HG03103 (cell line): Measurements from ENCODE around the gene PNPLA2.

Experiments
- ATAC-seq: cut with Tn5 transposase; IDR thresholded peaks from one replicate; pipeline ENCODE4 v1.9.1; 2021; ENCODE audit warnings: low read depth; ENCODE audit not compliant: unreplicated experiment

PNPLA2 gene

DNA sequence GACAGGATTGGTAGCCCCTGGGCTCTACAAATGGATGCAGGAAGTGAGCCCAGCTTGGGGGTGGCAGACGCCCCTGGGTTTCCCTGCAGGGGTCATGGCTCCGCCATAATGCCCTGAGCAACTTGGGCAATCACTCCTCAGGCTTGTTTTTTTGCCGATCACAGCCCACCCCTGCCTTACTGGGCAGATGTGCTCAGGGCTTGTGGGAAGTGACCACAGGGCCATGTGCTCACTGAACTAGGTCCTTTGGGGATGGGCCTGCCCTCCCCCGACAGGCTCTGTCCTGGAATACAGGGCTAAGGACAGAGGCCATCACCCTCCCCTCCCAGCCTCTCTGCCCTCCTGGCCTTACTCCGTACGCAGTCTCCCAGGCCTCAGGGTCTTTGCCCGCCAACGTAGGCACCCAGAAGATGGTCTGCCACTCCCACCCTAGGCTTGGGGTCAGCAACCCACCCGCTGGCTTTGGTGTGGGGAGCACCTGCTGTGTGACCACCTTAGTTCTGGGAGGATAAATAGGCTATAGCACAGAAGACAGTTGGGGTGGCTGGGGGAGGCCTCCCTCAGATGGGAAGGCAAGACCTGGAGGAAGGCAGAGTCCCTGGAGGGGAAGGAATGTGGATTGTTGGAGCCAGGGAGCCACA lies 5.1 kb upstream of the PNPLA2 start:
- no peak for ATAC-seq

DNA sequence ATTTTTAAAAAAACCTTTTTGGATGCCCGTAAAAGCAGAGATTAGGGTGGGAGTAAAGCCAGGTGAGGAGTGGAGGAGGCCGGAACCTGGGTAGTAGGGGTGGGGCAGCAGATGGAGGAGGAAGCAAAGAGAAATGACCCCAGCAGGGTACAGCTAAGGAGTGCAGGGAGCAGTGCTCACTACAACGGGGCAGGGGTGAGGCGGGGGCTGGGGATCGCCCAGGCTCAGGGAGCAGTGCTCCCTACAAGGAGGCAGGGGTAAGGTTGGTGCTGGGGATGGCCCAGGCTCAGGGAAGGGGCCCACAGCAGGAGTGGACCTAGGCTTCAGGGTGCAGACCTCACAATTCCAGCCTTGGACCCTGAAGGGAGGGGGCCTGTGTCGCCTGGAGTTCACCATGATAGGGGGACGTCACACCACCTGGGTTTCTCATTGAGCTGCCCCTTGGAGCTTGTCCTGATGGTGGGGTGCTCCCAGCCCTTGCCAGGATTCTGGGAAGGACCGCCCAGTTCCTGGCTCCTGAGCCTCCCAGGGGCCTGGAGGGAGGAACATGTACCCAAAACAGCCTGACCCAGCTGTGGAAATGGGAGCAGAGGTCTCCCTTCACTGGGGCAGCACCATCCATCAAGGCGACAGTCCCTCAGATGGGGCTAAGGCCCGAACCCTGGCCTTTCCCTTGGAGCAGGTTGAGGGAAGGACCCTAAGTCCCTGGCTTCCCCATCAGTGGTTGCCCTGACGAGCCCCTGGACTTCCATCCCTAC lies 2.9 kb upstream of the PNPLA2 start:
- no peak for ATAC-seq

DNA sequence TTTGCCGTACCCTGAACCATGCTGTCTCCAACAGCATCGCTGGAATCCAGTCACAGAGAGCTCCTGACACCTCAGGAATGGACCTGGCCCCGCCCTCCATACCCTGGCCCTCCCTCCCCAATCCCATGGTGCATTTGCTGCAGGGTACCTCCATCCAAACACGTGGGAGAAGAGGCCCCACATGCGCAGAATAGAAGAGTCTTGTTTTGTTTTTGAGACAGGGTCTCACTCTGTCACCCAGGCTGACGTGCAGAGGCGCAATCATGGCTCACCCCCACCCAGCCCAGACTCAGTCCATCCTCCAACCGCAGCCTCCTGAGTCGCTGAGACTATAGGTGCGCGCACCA lies 2.3 kb upstream of the PNPLA2 start:
- no peak for ATAC-seq

DNA sequence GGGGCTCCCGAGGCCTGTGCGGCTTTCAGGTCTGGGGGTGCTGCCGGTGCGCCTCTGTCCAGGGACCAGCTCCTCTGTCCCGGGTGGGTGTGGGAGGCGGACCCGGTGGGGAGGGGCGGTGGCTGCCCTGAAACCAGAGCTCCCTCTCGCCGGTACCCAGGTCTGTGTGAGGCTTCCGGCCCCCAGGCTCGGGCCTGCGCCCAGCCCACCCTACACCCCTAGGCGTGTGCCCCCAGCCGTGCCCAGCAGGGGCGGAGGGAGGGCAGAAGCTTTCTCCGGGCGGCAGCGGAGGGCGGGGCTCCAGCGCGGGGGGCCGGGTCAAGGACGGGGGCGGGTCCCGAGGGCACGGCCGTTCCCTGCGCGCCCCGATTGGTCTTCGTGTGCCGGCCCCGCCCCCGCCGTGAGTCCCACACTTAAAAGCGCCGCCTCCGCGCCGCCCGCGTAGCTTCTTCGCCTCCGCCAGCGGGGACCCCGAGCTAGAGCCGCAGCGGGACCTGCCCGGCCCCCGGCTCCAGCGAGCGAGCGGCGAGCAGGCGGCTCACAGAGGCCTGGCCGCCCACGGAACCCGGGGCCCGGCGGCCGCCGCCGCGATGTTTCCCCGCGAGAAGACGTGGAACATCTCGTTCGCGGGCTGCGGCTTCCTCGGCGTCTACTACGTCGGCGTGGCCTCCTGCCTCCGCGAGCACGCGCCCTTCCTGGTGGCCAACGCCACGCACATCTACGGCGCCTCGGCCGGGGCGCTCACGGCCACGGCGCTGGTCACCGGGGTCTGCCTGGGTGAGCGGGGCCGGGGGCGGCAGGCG lies 616 bp downstream of the PNPLA2 start:
- ATAC-seq: peak; percentile 51

DNA sequence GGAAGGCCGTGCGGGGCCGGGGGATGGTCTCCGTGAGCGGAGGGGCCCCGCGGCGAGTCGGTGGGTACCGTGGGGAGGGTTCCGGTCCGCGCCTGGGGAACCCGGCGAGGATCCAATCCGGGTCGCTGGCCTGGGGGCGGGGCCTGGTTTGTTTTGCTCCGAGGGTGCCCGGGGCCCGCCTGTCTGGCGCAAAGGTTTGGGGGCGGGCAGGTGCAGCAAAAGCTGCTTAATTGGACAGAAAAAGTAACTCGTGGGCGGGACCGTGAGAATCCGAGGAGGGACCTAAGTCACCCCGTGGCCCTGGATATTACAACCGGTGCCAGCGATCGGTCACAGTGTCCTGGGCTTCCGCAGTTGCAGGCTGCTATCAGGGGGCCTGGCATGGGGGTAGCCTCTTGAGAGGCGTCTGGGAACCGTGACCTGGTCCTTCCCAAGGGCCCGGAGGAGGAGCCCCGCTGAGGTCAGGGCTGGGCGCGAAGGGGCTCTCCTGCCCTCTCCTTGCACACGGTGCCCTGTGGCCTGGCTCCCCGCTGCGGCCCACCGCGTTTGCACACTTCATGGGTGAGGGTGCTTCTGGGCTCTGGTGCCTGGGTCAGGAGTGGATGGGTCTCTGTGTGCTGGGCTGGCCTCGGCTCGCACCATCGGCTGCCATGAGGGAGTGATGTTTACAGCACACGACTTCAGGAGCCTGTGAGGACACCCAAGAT lies 1.4 kb downstream of the PNPLA2 start:
- ATAC-seq: peak; percentile 41

DNA sequence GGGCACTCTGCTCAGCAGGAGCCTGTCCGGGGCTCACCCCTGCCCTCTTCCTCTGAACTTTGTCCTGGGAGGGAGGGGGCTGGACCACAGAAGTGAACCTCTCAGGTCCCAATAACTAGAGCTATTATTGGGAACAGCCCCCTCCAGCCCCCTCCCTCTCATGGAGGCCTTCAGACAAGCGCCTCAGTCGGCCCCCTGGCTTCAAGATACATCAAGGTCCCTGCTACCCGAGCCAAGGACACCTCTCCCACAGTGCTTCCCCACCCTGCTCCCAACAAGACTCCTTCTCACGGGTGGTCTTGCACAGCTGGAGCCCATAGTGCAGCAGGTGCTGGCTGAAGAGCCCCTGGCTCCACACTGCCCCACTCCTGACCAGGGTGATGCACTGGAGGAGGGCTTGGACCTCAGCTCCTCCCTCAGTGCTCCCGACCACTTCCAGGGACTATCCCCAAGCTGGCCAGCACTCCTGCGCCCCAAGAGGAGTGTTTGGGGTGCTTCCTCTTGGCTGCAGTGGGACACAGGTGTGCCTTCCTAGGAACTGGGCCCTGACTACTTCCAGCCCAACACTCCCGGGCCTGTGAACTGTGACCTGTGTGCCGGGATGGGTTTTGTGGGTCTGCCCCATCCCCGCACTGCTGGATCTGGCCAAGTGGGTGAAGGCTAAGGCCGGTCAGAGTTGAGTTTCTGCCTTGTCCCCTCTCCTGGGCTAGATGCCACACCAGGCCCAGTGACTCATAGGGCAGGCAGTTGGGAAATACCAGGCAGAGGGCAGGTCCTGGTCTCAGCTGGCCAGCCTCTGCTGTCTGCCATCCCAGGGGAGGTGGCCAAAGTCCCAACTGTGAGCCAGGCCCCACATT lies 2.2 kb downstream of the PNPLA2 start:
- ATAC-seq: no peak

DNA sequence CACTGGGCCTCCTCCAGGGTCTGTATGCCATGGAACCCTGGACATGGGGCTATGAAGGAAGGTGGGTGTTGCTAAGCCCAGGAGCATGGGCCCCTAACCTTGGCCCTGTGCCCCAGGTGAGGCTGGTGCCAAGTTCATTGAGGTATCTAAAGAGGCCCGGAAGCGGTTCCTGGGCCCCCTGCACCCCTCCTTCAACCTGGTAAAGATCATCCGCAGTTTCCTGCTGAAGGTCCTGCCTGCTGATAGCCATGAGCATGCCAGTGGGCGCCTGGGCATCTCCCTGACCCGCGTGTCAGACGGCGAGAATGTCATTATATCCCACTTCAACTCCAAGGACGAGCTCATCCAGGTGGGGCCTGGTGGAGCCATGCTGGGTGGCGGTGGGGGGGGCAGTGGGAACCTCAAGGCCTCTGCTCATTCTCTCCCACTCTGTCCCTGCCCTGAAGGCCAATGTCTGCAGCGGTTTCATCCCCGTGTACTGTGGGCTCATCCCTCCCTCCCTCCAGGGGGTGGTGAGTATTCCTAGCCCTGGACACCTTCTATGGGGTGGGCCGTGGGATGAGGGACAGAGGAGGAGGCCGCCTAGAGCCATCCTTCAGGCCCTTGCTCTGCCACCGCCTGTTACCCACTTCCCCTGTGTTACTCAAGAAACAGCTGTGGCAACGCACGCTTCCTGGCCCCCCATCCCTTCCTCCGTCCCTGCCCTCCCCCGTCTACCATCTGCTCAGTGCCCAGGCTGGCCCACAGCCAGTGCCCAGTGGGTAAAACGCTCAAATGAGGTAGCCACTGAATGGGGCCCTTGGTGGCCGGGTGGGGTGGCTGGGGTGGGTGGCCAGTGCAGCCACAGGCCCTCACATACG lies 3.0 kb downstream of the PNPLA2 start:
- no peak for ATAC-seq

DNA sequence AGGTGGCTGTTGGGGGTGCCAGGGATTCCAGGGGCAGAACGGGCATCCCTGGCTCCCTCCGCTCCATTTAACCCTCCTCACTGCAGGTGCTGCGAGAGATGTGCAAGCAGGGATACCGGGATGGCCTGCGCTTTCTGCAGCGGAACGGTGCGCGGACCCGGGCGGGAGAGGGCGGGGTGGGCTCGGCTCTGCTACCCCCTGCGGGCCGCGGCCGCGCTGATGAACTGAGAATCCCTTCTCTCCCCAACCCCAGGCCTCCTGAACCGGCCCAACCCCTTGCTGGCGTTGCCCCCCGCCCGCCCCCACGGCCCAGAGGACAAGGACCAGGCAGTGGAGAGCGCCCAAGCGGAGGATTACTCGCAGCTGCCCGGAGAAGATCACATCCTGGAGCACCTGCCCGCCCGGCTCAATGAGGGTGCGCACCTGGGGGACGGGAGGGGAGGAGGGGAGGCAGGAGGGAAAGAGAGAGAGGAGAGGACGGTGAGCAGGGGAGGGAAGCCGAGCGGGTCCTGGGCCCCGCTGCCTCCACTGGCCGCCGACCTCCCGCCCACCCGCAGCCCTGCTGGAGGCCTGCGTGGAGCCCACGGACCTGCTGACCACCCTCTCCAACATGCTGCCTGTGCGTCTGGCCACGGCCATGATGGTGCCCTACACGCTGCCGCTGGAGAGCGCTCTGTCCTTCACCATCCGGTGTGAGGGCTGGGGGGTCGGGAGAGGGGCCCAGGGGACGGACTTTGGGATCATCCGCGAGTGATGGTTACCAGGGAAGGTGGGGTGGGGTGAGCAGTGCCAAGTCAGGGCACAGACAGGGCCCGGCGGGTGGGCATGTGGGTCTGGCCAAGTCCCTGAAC lies 5.0 kb downstream of the PNPLA2 start:
- no peak for ATAC-seq

DNA sequence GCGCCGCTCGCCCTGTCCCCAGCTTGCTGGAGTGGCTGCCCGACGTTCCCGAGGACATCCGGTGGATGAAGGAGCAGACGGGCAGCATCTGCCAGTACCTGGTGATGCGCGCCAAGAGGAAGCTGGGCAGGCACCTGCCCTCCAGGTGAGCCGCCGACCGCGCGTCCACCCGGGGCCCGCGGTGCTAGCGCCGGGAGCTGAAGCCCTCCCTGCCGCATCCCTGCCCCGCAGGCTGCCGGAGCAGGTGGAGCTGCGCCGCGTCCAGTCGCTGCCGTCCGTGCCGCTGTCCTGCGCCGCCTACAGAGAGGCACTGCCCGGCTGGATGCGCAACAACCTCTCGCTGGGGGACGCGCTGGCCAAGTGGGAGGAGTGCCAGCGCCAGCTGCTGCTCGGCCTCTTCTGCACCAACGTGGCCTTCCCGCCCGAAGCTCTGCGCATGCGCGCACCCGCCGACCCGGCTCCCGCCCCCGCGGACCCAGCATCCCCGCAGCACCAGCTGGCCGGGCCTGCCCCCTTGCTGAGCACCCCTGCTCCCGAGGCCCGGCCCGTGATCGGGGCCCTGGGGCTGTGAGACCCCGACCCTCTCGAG lies 5.7 kb downstream of the PNPLA2 start:
- ATAC-seq: no peak

DNA sequence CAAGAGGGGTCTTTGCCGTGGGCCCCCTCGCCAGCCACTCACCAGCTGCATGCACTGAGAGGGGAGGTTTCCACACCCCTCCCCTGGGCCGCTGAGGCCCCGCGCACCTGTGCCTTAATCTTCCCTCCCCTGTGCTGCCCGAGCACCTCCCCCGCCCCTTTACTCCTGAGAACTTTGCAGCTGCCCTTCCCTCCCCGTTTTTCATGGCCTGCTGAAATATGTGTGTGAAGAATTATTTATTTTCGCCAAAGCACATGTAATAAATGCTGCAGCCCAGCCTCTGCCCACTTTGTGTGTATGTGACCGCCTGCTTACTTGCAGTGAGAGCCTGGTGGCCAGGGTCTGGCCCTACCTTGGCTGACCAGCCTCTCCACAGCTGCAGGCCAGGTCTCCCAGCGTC lies 6.2 kb downstream of the PNPLA2 start:
- ATAC-seq: no peak

DNA sequence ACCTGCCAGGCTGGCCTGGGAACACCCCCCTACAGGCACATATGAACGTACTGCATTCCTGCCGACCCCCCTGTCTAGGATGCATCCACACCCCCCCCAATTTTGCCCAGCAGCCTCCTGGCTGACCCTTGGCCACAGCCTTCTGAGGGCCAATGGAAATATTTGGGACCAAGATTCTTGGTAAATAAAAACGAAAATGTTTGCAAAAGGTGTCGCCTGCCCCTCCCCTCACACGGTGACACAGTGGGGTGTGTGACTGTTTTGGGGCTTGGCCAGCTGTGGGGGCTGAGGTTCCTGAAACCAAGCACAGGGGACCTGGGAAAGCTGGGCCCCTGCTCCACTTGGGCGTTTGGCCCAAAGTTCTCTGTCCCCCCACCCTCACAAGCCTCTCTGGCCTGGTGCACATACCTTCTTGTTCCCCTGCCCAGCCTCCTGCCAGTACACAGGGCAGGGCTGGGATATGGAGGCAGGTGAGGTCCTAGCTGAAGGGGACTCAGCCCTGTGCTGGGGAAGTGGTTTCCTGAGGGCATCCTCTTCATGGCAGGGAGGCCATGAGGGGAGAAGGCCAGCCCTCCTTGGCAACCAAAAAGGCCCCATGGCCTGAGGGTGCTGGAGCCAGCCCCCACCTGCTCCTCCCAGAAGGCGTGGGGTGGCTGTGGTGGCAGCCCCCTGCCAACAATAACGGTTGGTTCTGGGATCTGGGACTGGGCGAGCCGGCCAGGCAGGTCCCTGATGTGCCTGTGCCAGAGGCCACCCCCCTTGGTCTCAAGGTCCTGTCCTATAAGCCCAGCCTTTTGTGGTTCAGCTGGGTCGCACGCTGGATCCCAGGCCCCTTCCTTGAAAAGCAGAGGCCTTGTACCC lies 6.9 kb downstream of the PNPLA2 start:
- ATAC-seq: no peak

DNA sequence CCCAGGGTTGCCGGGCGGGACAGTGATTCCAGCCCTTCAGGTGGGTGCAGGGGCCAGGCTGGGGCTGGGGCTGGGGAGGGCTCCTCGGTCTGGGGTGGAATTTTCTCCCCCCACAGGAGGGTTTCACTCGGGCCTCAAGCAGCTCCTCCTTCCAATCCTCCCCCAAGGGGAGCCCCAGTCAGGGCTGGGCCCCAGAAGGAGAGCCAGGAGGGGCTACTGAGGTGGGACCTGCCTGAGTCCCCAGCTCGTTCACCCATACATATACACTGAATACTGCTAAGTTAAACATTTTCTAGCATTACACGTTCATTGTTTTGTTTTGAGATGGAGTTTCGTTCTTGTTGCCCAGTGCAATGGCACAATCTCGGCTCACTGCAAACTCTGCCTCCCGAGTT lies 7.5 kb downstream of the PNPLA2 start:
- ATAC-seq: no peak

DNA sequence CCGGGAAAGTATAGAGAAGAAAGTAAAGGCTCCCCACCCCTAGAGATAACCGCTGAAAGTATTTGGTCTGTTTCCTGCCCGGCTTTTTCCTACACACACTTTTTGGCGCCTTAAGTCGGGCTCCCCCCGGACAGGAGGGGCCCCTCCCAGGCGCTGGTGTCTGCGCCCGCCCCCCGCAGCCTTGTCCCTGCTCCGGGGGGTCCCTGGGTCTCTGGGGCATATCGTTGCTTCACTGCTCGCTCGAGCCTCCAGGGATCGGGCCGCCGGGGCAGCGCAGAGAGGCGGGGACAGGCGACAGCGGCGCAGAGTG lies 8.1 kb downstream of the PNPLA2 start:
- no peak for ATAC-seq

DNA sequence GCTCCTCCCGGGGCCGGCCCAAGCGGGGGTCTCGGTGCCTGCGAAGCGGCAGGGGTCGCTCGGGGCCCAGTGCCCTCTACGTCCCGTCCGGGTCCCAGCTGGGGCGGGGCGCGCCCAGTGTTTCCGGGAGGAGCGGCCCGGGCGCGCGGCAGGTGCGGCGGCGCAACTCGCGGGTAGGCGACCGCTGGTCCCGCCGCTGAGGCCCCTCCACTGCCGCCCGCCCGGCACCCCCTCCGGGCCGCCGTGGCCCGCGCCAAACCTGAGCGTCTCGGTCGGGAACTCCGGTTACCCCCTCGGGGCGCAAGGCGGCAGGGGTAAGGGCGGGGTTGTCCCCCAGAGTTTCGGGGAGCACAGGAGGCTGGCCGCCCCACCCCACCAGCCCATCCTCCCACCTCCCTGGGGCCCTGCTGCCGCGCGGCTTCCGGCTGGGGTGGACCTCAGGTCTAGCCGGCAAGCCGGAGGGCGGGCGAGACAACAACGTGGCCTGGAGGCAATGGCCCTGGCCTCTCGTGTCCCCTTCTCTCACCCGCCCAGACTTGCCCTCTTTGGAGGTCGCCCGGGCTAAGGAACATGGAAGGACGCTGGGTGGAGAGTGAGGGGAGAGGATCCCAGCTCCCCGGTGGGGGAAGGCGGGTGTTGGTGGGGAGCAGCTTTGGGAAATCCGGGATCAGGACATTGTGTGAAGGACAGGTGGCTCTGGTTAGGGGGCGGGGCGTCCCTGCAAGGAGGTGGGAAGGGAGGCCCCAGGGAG lies 8.6 kb downstream of the PNPLA2 start:
- ATAC-seq: no peak

DNA sequence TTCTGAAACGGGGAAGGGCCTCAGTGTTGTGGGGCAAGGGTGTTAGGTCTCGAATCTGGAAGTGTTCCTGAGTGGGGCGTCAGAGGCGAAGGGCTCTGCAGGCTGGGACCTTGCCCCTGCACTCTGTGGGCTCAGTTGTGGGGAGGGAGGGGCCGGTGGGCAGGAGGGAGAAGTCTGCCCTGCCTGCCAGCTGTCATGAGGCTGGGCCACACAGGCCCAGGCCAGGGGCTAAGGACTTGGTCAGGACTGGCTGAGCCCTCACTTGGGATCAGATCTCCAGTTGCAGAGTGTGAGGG lies 9.1 kb downstream of the PNPLA2 start, which contains the start of gene CRACR2B:
TSS of gene CRACR2B (plus strand) at position 23 of the 296 bp plus-strand sequence. CDS start 689 bp downstream, outside the sequence.
- no peak for ATAC-seq

DNA sequence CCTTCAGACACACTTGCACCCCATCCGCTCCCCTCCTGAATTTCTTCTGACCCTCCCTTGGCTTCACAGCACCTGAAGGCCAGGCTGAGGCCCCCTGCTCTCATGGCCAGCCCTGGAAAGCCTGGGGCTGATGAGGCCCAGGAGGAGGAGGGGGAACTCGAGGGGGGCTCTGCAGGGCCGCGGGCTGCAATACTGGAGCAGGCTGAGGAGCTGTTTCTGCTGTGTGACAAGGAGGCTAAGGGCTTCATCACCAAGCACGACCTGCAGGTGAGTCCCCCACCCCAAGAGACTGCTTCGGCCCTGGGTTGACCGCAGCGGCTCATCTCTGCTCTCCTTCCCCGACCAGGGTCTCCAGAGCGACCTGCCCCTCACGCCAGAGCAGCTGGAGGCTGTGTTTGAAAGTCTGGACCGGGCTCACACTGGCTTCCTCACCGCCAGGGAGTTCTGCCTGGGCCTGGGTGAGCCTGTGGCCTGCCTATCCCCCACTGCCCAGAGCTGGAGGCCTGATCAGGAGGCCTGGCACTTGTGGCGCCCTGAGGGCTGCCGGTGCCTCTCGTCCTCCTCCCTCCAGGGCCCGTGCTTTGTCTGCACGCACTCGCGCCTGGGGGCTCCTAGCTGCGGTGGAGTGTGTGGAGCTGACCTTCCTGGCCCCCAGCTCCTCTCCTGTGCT lies 9.9 kb downstream of the PNPLA2 start:
- ATAC-seq: no peak
